ENCODE data around the gene KCNQ1OT1. TPM values are rescaled to one million over a fixed set of nuclear protein-coding genes. Genes with fewer than 3 reads are reported as not detected.

KCNQ1OT1 gene
- total RNA-seq, 1 experiment from 2014 or later: 2.4 TPM

DNA sequence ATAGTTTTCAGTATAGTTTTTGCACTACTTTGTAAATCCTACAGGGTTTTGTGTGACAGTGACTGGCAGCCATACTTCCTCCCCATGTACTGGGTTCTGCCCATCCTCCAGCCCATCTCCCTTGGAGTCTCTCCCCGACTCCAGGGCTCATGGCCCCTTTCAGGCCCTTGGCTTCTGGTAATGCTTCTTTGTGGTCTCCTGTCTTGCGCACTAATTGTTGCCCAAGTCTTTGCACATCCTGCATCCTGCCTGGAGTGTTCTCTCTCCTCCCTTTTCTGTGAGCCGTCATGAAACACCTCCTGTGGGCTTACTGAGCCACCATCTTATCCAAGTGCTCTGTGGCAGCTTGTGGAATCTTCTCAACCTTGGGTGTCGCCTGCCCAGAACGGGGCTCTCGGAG, 11.4 kb upstream of the KCNQ1OT1 start (continued):
- TF ChIP-seq, protein P1, sequence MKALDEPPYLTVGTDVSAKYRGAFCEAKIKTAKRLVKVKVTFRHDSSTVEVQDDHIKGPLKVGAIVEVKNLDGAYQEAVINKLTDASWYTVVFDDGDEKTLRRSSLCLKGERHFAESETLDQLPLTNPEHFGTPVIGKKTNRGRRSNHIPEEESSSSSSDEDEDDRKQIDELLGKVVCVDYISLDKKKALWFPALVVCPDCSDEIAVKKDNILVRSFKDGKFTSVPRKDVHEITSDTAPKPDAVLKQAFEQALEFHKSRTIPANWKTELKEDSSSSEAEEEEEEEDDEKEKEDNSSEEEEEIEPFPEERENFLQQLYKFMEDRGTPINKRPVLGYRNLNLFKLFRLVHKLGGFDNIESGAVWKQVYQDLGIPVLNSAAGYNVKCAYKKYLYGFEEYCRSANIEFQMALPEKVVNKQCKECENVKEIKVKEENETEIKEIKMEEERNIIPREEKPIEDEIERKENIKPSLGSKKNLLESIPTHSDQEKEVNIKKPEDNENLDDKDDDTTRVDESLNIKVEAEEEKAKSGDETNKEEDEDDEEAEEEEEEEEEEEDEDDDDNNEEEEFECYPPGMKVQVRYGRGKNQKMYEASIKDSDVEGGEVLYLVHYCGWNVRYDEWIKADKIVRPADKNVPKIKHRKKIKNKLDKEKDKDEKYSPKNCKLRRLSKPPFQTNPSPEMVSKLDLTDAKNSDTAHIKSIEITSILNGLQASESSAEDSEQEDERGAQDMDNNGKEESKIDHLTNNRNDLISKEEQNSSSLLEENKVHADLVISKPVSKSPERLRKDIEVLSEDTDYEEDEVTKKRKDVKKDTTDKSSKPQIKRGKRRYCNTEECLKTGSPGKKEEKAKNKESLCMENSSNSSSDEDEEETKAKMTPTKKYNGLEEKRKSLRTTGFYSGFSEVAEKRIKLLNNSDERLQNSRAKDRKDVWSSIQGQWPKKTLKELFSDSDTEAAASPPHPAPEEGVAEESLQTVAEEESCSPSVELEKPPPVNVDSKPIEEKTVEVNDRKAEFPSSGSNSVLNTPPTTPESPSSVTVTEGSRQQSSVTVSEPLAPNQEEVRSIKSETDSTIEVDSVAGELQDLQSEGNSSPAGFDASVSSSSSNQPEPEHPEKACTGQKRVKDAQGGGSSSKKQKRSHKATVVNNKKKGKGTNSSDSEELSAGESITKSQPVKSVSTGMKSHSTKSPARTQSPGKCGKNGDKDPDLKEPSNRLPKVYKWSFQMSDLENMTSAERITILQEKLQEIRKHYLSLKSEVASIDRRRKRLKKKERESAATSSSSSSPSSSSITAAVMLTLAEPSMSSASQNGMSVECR (CRISPR knock-in tag; IDR thresholded peaks at IDR 0.05; ENCODE audit: borderline replicate concordance): no peak
- TF ChIP-seq TCF7 (CRISPR knock-in tag; IDR thresholded peaks at IDR 0.05; ENCODE audit: low read depth) (no peak), ZNF671 (CRISPR knock-in tag; IDR thresholded peaks at IDR 0.05) (no peak), PRRX2 (CRISPR knock-in tag; IDR thresholded peaks at IDR 0.05) (no peak), TEAD1 (CRISPR knock-in tag; IDR thresholded peaks at IDR 0.05) (no peak), ZNF138 (CRISPR knock-in tag; conservative IDR thresholded peaks at IDR 0.05) (no peak)
- TF ChIP-seq, protein P2, sequence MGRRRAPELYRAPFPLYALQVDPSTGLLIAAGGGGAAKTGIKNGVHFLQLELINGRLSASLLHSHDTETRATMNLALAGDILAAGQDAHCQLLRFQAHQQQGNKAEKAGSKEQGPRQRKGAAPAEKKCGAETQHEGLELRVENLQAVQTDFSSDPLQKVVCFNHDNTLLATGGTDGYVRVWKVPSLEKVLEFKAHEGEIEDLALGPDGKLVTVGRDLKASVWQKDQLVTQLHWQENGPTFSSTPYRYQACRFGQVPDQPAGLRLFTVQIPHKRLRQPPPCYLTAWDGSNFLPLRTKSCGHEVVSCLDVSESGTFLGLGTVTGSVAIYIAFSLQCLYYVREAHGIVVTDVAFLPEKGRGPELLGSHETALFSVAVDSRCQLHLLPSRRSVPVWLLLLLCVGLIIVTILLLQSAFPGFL (CRISPR knock-in tag; IDR thresholded peaks at IDR 0.05; ENCODE audit: borderline replicate concordance): no peak
- TF ChIP-seq, protein P3, sequence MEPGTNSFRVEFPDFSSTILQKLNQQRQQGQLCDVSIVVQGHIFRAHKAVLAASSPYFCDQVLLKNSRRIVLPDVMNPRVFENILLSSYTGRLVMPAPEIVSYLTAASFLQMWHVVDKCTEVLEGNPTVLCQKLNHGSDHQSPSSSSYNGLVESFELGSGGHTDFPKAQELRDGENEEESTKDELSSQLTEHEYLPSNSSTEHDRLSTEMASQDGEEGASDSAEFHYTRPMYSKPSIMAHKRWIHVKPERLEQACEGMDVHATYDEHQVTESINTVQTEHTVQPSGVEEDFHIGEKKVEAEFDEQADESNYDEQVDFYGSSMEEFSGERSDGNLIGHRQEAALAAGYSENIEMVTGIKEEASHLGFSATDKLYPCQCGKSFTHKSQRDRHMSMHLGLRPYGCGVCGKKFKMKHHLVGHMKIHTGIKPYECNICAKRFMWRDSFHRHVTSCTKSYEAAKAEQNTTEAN (CRISPR knock-in tag; IDR thresholded peaks at IDR 0.05): no peak

DNA sequence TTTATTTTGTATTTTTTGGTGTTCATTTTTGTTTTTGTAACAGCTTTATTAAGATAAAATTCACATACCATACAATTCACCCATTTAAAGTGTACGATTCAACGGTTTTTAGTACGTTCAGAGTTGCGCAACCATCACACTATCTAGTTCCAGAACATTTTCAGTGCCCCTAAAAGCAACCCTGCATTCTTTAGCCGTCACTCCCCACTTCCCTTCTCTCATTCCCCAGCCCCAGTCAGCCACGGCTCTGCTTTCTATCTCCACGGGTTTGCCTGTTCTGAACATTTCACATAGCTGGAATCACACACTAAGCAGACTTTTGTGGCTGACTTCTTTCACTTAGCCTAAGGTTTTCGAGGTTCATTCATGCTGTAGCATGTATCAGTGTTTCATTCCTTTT, 9.6 kb upstream of the KCNQ1OT1 start:
- peaks cover 97% of the 10 kb centered on the region for H3K27me3 Mint-ChIP-seq (ENCODE audit: low read depth)
- peaks cover 25% of the 10 kb centered on the region for H3K36me3 Mint-ChIP-seq
- peaks cover 31% of the 10 kb centered on the region for H3K9me3 Mint-ChIP-seq
- no peak overlapping the region for H3K4me3 Mint-ChIP-seq
- ATAC-seq: no peak
- ChIA-PET CTCF (no interaction called here), POLR2A (no interaction called here)
- TF ChIP-seq ZBTB21 (CRISPR knock-in tag; IDR thresholded peaks at IDR 0.05; ENCODE audit: borderline replicate concordance): no peak
- TF ChIP-seq FOXP1 (CRISPR knock-in tag; IDR thresholded peaks at IDR 0.05; ENCODE audit: borderline replicate concordance): no peak
- TF ChIP-seq, protein P4, sequence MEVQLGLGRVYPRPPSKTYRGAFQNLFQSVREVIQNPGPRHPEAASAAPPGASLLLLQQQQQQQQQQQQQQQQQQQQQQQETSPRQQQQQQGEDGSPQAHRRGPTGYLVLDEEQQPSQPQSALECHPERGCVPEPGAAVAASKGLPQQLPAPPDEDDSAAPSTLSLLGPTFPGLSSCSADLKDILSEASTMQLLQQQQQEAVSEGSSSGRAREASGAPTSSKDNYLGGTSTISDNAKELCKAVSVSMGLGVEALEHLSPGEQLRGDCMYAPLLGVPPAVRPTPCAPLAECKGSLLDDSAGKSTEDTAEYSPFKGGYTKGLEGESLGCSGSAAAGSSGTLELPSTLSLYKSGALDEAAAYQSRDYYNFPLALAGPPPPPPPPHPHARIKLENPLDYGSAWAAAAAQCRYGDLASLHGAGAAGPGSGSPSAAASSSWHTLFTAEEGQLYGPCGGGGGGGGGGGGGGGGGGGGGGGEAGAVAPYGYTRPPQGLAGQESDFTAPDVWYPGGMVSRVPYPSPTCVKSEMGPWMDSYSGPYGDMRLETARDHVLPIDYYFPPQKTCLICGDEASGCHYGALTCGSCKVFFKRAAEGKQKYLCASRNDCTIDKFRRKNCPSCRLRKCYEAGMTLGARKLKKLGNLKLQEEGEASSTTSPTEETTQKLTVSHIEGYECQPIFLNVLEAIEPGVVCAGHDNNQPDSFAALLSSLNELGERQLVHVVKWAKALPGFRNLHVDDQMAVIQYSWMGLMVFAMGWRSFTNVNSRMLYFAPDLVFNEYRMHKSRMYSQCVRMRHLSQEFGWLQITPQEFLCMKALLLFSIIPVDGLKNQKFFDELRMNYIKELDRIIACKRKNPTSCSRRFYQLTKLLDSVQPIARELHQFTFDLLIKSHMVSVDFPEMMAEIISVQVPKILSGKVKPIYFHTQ (CRISPR knock-in tag; IDR thresholded peaks at IDR 0.05): no peak
- TF ChIP-seq ZNF232 (CRISPR knock-in tag; IDR thresholded peaks at IDR 0.05): no peak
- no peak for TF ChIP-seq NFE2L1 (CRISPR knock-in tag; IDR thresholded peaks at IDR 0.05)
- TF ChIP-seq, protein P5, sequence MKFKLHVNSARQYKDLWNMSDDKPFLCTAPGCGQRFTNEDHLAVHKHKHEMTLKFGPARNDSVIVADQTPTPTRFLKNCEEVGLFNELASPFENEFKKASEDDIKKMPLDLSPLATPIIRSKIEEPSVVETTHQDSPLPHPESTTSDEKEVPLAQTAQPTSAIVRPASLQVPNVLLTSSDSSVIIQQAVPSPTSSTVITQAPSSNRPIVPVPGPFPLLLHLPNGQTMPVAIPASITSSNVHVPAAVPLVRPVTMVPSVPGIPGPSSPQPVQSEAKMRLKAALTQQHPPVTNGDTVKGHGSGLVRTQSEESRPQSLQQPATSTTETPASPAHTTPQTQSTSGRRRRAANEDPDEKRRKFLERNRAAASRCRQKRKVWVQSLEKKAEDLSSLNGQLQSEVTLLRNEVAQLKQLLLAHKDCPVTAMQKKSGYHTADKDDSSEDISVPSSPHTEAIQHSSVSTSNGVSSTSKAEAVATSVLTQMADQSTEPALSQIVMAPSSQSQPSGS (CRISPR knock-in tag; IDR thresholded peaks at IDR 0.05; ENCODE audit: borderline replicate concordance, low read depth): no peak
- TF ChIP-seq, protein P3 (CRISPR knock-in tag; IDR thresholded peaks at IDR 0.05): no peak
- no peak for DNase-seq (ENCODE audit: low spot score)
- peaks cover 1% of the 10 kb centered on the region for H3K4me1 Mint-ChIP-seq
- no peak overlapping the region for H3K27ac Mint-ChIP-seq
